ENCODE measurements around the gene FIGNL2. TPM values are rescaled to one million over a fixed set of nuclear protein-coding genes. Genes with fewer than 3 reads are reported as not detected.

The FIGNL2 gene
- total RNA-seq, 2 experiments from 2014 or later: 0.40 to 0.43 TPM

DNA sequence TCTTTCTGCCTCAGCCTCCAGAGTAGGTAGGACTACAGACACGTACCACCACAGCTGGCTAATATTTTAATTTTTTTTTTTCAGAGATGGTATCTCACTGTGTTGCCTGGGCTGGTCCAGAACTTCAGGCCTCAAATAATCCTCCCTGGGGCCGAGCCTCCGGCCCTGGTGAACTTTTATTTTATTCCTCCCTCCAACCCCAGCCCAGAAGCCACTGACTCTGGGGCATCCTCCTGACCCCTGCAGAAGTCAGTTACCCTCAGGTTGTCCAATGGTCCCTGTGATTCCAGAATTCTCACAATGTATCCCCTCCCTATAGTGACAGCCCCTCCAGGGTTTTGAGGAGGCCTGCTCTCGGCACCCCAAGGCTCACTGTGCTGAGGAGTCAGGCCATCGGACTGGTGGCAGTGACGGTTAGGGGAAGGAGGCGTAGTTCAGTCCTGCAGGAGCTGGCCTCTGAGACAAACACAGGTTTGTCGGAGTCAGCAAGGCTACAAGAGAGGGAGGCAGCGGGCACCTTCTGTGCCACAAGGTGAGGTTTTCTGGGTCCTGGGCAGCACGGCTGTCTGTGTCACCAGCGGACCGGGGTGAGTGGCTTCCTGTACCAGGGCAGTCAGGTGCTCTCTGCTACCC is 19.4 kb upstream of the FIGNL2 start:
- H3K36me3 Mint-ChIP-seq (ENCODE audit: low read depth): no peaks in the 10 kb centered on the region
- CTCF ChIA-PET: interaction anchor here (0.7 to 2.1 kb wide), 3 partner anchors 8 to 447 kb away, joined by 3 to 7 read pairs (median 5); no protein-coding TSS in a partner anchor
- peaks cover 24% of the 10 kb centered on the region for H3K4me1 Mint-ChIP-seq (ENCODE audit: low read depth)
- intact Hi-C loops (cut with micrococcal nuclease): no loop called here
- H3K27ac Mint-ChIP-seq: no peak overlapping the region
- DNase-seq (no peak), ATAC-seq (no peak)
- H3K27me3 Mint-ChIP-seq: peaks cover 53% of the 10 kb centered on the region
- TF ChIP-seq, protein P1, sequence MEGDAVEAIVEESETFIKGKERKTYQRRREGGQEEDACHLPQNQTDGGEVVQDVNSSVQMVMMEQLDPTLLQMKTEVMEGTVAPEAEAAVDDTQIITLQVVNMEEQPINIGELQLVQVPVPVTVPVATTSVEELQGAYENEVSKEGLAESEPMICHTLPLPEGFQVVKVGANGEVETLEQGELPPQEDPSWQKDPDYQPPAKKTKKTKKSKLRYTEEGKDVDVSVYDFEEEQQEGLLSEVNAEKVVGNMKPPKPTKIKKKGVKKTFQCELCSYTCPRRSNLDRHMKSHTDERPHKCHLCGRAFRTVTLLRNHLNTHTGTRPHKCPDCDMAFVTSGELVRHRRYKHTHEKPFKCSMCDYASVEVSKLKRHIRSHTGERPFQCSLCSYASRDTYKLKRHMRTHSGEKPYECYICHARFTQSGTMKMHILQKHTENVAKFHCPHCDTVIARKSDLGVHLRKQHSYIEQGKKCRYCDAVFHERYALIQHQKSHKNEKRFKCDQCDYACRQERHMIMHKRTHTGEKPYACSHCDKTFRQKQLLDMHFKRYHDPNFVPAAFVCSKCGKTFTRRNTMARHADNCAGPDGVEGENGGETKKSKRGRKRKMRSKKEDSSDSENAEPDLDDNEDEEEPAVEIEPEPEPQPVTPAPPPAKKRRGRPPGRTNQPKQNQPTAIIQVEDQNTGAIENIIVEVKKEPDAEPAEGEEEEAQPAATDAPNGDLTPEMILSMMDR (IDR thresholded peaks at IDR 0.05): no peak
- H3K4me3 Mint-ChIP-seq: no peak overlapping the region
- POLR2A ChIA-PET: no interaction called here
- no peaks in the 10 kb centered on the region for H3K9me3 Mint-ChIP-seq

DNA sequence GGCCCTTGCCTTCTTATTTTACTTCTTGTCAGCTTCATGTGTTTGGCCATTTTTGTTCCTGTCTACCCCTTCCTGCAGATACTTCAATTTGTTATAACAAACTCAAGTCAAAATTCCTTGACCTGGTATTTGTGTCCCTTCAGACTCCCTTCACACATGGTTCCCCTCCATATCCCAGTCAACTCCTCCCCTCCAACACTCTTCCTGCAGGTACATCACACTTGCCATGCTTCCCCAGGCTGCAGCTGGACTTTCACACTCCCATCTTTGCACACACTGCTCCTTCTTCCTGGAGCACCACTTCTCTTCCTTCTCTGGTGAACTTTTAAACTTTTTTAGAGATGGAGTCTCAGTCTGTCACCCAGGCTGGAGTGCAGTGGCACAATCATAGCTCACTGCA is 18.9 kb upstream of the FIGNL2 start:
- CTCF ChIA-PET: interaction anchor here (0.7 to 2.1 kb wide), 3 partner anchors 8 to 446 kb away, joined by 3 to 7 read pairs (median 5); no protein-coding TSS in a partner anchor
- no peak for DNase-seq
- H3K4me1 Mint-ChIP-seq (ENCODE audit: low read depth): peaks cover 24% of the 10 kb centered on the region

DNA sequence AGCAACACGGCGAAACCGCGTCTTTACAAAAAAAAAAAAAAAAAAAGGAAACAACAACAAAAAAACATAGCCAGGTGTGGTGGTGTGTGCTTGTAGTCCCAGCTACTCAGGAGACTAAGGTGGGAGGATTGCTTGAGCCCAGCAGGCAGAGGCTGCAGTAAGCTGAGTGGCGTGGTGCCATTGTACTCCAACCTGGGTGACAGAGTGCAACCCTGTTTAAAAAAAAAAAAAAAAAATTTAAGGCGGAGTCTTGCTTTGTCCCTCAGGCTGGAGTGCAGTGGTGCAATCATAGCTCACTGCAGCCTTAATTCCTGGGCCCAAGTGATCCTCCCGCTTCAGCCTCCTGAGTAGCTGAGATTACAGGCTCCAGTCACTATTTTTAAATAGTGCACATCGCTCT is 18.2 kb upstream of the FIGNL2 start:
- DNase-seq: no peak
- ChIA-PET POLR2A (no interaction called here), CTCF (interaction anchor here (1.7 to 2.1 kb wide), 2 partner anchors 9 to 47 kb away, joined by 5 to 7 read pairs; no protein-coding TSS in a partner anchor)
- TF ChIP-seq, protein P1 (IDR thresholded peaks at IDR 0.05): no peak
- H3K36me3 Mint-ChIP-seq (ENCODE audit: low read depth): no peaks in the 10 kb centered on the region
- H3K27me3 Mint-ChIP-seq: peaks cover 59% of the 10 kb centered on the region
- intact Hi-C loops (cut with micrococcal nuclease): no loop called here
- no peak for ATAC-seq
- no peak overlapping the region for H3K4me3 Mint-ChIP-seq
- no peaks in the 10 kb centered on the region for H3K9me3 Mint-ChIP-seq
- peaks cover 24% of the 10 kb centered on the region for H3K4me1 Mint-ChIP-seq (ENCODE audit: low read depth)
- H3K27ac Mint-ChIP-seq: no peak overlapping the region

More for the DNA sequence above, 18.9 kb upstream of the FIGNL2 start:
- ATAC-seq: no peak
- Mint-ChIP-seq H3K36me3 (ENCODE audit: low read depth) (no peaks in the 10 kb centered on the region), H3K27me3 (peaks cover 55% of the 10 kb centered on the region), H3K4me3 (no peak overlapping the region), H3K9me3 (no peaks in the 10 kb centered on the region), H3K27ac (no peak overlapping the region)
- POLR2A ChIA-PET: no interaction called here
- intact Hi-C loops (cut with micrococcal nuclease): no loop called here
- TF ChIP-seq, protein P1 (IDR thresholded peaks at IDR 0.05): no peak

DNA sequence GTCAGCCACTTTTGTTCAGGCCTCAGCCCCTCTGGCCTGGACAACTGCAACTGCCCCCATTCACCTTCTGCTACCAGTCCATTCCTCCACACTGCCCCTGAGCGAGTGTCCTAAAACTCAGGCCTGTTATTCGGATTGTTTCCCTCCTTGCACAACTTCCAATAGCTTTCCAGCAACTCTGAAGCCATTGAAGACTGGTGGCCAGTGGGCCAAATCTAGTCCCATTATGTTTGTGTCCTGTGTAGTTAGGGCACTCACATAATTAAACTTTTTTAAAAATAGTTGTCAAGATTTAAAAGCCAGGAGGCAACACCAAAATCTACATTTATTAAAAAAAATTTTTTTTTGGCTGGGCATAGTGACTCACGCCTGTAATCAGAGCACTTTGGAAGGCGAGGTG is 17.8 kb upstream of the FIGNL2 start:
- POLR2A ChIA-PET: no interaction called here
- H3K27me3 Mint-ChIP-seq: peaks cover 59% of the 10 kb centered on the region
- intact Hi-C loops (cut with micrococcal nuclease): no loop called here
- no peak for ATAC-seq
- peaks cover 24% of the 10 kb centered on the region for H3K4me1 Mint-ChIP-seq (ENCODE audit: low read depth)
- no peaks in the 10 kb centered on the region for H3K9me3 Mint-ChIP-seq
- no peak overlapping the region for H3K27ac Mint-ChIP-seq
- no peak overlapping the region for H3K4me3 Mint-ChIP-seq
- no peak for DNase-seq
- CTCF ChIA-PET: interaction anchor here (1.7 to 2.1 kb wide), 2 partner anchors 9 to 46 kb away, joined by 5 to 7 read pairs; no protein-coding TSS in a partner anchor
- no peaks in the 10 kb centered on the region for H3K36me3 Mint-ChIP-seq (ENCODE audit: low read depth)
- TF ChIP-seq, protein P1 (IDR thresholded peaks at IDR 0.05): no peak

DNA sequence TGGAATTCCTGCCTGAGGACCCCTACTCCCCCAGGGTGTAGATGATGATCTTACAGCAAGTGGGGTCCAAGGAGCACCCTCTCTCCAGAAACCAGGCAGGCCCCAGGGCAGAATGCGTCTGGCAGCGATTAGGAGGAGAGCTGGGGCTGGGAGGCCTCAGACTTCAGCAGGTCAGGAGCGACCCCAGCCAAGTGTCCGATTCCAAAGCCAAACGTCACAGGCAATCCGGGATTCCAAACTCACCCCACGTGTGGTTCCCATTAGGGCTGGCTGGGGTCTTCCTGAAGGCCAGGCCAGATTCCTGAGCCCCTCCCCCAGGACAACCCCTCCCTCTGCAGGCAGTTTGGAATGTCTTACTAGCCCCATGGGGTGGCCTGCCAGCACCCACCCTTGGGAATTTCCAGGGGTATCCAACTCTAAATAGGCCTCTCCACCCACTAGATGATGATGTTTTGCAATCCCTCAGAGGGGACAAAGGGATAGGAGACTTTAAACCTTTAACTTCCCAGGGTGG is 17.3 kb upstream of the FIGNL2 start:
- H3K27me3 Mint-ChIP-seq: peaks cover 60% of the 10 kb centered on the region
- no peaks in the 10 kb centered on the region for H3K9me3 Mint-ChIP-seq
- H3K4me3 Mint-ChIP-seq: no peak overlapping the region
- DNase-seq (no peak), ATAC-seq (no peak)
- ChIA-PET POLR2A (no interaction called here), CTCF (interaction anchor here (1.5 to 2.1 kb wide), 2 partner anchors 10 to 159 kb away, joined by 4 to 7 read pairs; no protein-coding TSS in a partner anchor)
- no peak overlapping the region for H3K27ac Mint-ChIP-seq
- no peaks in the 10 kb centered on the region for H3K36me3 Mint-ChIP-seq (ENCODE audit: low read depth)
- intact Hi-C loops (cut with micrococcal nuclease): no loop called here
- peaks cover 22% of the 10 kb centered on the region for H3K4me1 Mint-ChIP-seq (ENCODE audit: low read depth)
- TF ChIP-seq, protein P1 (IDR thresholded peaks at IDR 0.05): no peak
